GM23248 (cell line): ENCODE results near the gene FRYL.

ENCODE experiments used
- EZH2 ChIP-seq: fragments of 200-600 bp; sonication (generic); IDR thresholded peaks from 2 replicates; pipeline ENCODE4 v1.6.1; 2018; ENCODE audit warnings: antibody characterized with exemption, mild to moderate bottlenecking; ENCODE audit not compliant: insufficient read depth, poor library complexity, severe bottlenecking
- EZH2phosphoT487 ChIP-seq: fragments of 200-600 bp; sonication (generic); IDR thresholded peaks from 2 replicates; pipeline ENCODE4 v1.6.1; 2018; ENCODE audit warnings: antibody characterized with exemption, moderate library complexity, mild to moderate bottlenecking, low read depth; ENCODE audit not compliant: insufficient read depth

- no peak for TF ChIP-seq EZH2phosphoT487
- TF ChIP-seq EZH2, result no peak
Measured at GRCh38 chr4:48755281-48755680, 24.8 kb downstream of the FRYL start.
